GM18907 (cell line): ENCODE data around the gene PDE2A.

Source experiments
- ATAC-seq: cut with Tn5 transposase; IDR thresholded peaks from one replicate; pipeline ENCODE4 v1.9.1; 2021; ENCODE audit warnings: mild to moderate bottlenecking, moderate library complexity; ENCODE audit not compliant: unreplicated experiment

The PDE2A gene

DNA sequence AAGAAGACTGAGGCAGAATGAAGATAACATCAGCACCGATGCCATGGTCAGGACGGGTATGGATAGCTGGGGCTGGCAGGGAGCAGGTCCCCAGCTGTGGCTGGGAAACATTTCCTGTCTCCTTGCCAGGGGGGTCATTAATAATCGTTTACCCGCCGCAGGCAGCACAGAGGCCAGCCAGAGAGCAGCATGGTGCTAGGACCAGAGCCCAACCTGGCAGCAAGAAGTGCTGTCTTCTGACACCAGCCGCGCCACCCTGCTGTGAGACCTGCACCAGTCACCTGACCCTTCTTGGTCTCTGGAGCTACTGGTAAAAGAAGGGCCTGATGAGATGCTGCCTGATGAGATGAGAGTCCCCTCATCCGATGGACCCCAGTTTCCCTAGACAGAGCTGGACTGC, 36.3 kb downstream of the PDE2A start:
- no peak for ATAC-seq

GRCh38 chr11:72637198-72637597, 37.0 kb downstream of the PDE2A start:
- ATAC-seq, result no peak

- ATAC-seq, result no peak
Measured at GRCh38 chr11:72636376-72636775, 37.8 kb downstream of the PDE2A start.

GRCh38 chr11:72635933-72636332, 38.3 kb downstream of the PDE2A start:
- ATAC-seq, result no peak

DNA sequence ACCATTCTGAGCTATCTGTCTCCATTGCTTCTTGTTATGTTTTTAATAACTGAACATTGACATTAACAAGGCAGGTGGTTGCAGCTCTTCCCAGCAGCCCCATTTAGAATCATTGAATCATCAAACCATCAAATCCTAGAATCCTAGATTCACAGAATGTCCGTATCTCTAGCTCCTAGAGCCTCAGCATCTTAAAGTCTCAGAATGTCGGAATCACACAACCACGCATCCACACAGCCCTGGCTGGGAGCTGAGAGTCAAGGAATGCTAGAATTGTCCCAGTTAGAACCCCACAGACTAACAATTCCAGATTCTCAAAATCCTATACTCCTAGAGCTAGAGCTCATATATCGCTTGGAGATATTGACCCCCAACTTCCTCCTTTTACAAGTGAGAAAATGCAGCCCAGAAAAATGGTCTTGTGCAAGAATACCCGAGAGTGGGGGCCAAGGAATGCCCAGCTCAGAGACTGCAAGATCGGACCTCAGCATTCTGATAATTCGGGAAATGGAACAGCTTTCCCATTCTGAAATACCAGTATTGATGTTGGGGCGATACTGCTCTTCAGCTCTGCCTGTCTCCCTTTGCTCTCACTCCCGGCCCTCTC, 38.8 kb downstream of the PDE2A start:
- no peak for ATAC-seq

DNA sequence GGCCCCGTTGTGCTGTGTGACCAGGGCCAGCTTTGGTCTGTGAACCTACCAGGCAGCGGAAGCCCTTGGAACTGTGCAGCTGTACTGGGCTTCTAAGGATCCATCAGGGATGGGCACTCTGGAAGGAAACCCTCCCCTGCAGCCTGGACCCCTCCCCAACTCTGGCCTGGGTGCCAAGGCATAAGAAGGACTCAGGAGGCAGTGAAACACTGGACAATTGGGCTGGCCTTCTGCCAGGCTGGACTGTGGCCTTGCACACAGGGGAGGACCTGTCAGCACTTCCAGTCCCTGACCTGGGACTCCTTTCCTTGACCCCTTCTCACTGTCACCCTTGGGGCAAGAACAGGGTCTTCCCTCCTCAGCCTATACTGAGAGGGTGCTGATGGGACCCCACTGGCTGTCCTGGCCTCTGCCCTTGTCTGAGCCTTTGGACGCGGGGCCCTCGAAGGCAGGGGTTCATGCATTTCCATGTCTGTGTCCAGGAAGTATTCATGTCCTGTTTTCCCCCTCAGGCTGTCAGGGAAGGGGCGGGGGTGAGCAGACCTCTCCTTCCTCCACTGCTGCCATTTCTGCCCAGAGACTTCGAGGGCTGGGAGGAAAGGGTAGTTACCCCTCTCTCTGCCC, 39.6 kb downstream of the PDE2A start:
- no peak for ATAC-seq

GRCh38 chr11:72634016-72634415, 40.2 kb downstream of the PDE2A start:
- no peak for ATAC-seq

DNA sequence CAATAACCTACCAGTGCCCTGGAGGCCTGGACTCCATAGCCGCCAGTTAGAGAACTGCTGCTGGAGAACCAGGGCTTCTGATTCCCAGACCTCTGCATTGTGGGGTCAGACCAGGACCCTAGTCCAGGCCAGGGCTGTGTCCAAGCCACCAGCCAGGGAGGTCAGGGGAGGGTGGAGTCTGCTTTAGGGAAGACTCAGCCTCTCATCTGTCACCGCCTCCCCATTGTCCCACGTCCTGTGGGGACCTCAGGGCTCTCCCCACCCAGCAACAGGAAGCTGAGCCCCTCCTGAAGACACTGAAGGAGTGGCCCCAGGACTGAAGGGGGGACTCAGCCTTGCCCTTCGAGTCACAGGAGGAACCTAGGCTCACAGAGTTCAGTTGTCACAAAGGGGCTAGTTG, 41.2 kb downstream of the PDE2A start:
- no peak for ATAC-seq

- no peak for ATAC-seq
Measured at GRCh38 chr11:72631806-72632731, 42.2 kb downstream of the PDE2A start.

DNA sequence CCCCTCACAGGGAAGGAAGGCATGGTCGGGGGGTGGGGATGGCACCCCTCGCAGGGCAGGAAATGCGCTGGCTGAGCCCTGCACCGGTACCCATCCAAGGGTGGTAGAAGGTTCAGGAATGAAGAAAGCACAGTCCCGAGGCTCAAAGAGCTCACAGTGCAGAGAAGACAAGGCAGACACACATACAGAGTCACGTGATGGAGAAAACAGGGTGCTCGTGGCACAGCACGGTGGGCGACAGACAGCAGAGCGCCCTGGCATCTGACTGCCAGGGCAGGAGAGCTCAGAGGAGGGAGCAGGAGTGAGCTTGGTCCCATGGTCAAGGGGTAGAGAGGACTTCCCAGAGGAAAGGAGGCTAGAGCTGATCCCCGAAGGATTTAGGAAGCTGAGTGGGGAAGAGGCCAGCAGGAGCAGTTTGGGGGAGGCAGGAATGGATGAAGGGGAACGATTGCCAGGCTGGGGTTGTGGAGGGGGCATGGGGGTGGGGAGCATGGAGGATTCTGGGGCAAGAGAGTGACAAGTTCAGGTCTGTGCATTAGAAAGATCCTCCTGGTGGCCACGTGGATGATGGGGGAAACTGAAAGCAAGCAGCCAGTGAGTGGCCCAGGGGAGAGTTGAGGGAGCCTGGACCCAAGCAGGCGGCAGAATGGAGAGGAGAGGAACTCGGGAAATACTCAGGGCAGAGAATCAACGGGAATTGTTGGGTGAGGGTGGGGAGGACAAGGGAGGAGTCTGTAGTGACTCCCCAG, 43.9 kb downstream of the PDE2A start:
- ATAC-seq, result no peak

- ATAC-seq, result no peak
Measured at GRCh38 chr11:72629266-72629665, 45.0 kb downstream of the PDE2A start.

DNA sequence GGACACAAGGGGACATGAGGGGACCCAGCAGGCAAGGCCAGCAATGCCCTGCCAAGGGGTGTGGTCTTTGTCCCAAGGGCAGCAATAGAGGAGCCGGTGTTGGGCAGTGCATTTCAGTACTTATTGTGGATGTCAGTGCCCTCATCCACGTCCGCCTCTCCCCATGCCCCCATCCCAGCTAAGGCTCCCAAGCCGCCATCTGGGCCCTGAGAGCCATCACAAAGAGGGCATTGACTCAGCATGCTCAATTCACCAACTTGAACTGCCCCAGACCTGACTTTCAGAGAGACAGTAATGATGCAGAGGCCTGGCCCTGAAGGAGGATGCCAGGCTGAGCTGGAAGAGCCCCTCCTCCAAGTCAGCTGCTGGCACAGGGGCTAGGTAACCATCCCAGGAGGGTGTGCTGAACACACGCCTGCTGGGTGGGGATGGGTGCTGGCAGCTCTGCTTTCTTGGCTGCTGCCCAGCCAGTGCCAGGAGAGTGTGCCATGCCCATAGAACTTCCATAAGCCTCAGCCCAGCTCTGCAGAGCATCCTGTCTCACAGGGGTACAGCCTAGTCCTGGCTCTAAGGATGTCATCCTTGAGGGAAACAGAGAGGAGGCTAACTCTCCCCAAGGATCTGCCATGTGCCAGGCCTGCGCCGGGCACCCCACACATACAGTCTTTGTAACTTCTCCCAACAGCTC, 46.5 kb downstream of the PDE2A start:
- no peak for ATAC-seq

GRCh38 chr11:72626414-72626936, 47.7 kb downstream of the PDE2A start:
- ATAC-seq, result no peak

DNA sequence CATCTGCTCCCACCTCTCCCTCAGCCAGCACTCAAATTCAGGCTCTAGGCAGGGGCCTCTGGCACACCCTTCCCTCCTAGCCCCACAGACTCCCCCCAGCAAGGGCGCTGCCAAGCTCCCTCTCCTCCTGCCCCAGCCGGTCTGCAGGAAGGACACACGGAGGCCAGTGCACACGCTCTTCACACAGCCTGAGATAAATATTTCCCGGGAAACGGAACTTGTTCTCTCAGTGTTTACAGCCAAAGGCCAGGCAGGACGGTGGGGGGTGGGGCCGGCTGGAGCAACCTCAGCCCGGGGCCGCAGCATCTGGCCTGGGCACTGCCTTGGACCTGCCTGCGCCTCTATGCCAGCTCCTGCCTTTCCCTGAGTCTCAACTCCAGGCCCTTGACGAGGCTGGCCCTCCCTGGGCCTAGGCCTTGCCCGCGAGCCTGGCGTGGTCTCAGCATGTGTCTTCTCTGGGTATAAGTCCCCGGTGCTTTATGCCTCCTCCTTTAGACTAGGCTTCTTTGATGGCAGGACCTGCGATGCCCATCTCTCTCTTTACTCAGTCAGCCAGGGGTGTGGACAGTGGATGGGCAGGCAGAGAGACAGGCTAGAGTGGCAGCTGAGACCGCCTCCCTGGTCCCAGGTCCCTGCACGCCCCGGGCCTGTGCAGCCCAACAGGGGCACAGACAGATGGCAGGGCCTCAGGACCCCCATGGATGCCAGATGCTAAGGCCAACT, 48.4 kb downstream of the PDE2A start:
- no peak for ATAC-seq

DNA sequence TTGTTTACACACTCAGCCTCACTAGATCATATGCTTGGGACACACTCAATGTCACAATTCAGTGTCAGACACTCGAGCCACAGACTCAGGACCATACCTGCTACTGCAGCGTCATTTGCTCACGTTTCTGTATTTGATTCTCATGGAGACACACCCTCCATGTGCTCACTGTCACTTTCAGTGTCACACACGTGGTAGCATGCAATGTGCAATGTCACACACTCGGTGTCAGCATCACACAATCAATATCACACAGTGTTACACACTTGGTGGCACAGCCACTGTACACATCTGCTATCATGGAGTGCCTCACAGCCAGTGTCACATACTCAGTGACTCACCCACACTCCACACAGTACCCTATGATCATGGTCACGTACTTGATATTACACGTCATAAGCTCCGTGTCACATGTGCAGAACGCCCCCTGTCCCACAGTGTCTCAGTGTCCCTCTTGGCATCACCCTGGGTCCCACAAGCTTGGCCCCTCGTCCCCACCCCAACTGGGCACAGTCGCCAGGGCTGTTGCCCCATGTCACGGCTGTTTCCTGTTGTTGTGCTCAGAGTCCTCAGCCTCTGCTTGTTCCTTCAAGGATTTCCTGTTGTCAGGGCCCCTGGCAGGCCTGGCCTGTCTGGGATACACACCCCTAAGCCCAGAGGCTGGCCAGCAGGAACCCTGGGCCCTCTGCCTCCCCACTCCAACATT, 49.6 kb downstream of the PDE2A start:
- ATAC-seq, result no peak

DNA sequence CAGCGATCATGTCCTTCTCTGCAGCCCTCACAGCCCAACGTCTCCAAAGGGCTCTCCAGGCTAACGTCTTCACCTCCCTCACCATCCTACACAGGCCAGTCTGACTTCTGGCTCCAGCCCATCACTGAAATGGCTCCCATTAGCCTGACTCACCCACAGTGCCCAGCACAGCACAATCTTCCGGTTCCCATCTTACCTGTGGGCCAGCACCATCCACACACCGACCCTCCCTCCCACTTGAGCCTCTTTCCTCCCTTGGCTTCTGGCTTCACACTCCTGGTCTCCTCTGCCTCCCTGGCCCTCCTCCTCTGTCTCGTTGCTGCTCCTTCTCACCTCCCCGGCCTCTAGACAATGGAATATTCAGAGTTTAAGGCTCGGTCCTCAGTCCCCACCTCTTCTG, 51.2 kb downstream of the PDE2A start:
- no peak for ATAC-seq

DNA sequence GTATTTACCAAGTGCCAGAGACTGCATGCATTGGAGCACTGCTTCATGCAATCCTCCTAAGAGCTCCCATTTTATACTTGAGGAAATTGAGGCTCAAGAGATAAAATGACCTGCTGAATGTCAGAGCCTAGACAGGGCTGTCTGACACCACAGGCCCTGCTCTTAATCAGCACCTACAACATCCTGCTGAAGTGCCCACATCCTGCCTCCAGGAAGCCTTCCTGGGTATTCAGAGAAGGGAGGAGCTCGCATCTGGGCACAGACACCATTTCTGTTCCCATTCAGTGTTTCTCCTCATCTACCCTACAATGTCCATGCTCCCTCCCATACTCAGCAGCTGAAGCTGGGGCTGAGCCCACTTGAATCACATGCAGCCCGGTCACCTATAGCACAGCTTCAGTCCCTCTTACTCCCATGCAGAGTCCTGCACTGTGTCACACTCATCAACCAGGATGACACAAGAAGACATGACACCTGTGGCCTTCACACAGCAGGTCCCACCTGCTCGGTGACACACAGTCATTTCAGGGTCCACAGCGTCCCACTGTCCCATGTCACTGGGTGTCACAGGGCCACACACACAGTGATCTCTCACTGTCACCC, 53.1 kb downstream of the PDE2A start:
- ATAC-seq, result no peak

- no peak for ATAC-seq
Measured at GRCh38 chr11:72618803-72619202, 55.4 kb downstream of the PDE2A start.
